PC-3 (cell line): ENCODE results near the gene CEMP1. TPM values are rescaled to one million over a fixed set of nuclear protein-coding genes. Genes with fewer than 3 reads are reported as not detected.

ENCODE experiments used
- ATAC-seq: fragments of 200-7000 bp; cut with Tn5 transposase; 2 replicates; pipeline ENCODE4 v1.9.1; 2020; ENCODE audit warnings: mild to moderate bottlenecking, moderate library complexity
- BruUV-seq: library from RNA; stranded (reverse); fragments of 400-500 nt; replicated peaks from 2 replicates; lab custom pipeline; 2021; lab: Mats Ljungman, UMichigan
- CTCF ChIA-PET: fragments of 300-600 bp; sonication (Branson Sonifier 250); formaldehyde crosslinking; loops from one replicate; lab custom pipeline; 2022; ENCODE audit warnings: antibody characterized with exemption; lab: Charles Lee
- POLR2A ChIA-PET: fragments of 300-600 bp; sonication (Branson Sonifier 250); formaldehyde crosslinking; loops from one replicate; lab custom pipeline; 2022; ENCODE audit warnings: antibody characterized with exemption; ENCODE audit not compliant: unreplicated experiment; lab: Charles Lee
- DNase-seq: peaks from one replicate; pipeline ENCODE4 v3.0.0-alpha.2; 2015
- H2AFZ ChIP-seq: fragments of 300-600 bp; sonication (generic); 2 replicates; pipeline ENCODE4 v1.6.0; 2016; ENCODE audit warnings: antibody characterized with exemption, low read length
- H3F3A ChIP-seq: fragments of 300-600 bp; sonication (generic); one replicate; pipeline ENCODE4 v1.6.0; 2017; ENCODE audit warnings: antibody characterized with exemption, low read length, control low read depth, mild to moderate bottlenecking; ENCODE audit not compliant: unreplicated experiment
- H3K27ac ChIP-seq: fragments of 300-600 bp; sonication (generic); 2 replicates; pipeline ENCODE4 v1.5.1; 2016; ENCODE audit warnings: mild to moderate bottlenecking, low read length
- H3K27me3 ChIP-seq: fragments of 300-600 bp; sonication (generic); 2 replicates; pipeline ENCODE4 v1.6.1; 2016; ENCODE audit warnings: low read length, mixed read lengths
- H3K36me3 ChIP-seq: fragments of 300-600 bp; sonication (generic); 2 replicates; pipeline ENCODE4 v1.6.1; 2016; ENCODE audit warnings: low read depth, mixed run types, low read length, mixed read lengths
- H3K4me1 ChIP-seq: fragments of 300-600 bp; sonication (generic); 2 replicates; pipeline ENCODE4 v1.5.1; 2016; ENCODE audit warnings: low read length; ENCODE audit not compliant: insufficient read depth
- H3K4me2 ChIP-seq: fragments of 300-600 bp; sonication (generic); 2 replicates; pipeline ENCODE4 v1.6.0; 2016; ENCODE audit warnings: low read length
- H3K4me3 ChIP-seq: fragments of 300-600 bp; sonication (generic); 2 replicates; pipeline ENCODE4 v1.5.1; 2016; ENCODE audit warnings: mild to moderate bottlenecking, low read length, mixed read lengths
- H3K79me2 ChIP-seq: fragments of 300-600 bp; sonication (generic); 2 replicates; pipeline ENCODE4 v1.6.1; 2017; ENCODE audit warnings: low read length, mixed read lengths
- H3K9ac ChIP-seq: fragments of 300-600 bp; sonication (generic); 2 replicates; pipeline ENCODE4 v1.6.0; 2016; ENCODE audit warnings: mild to moderate bottlenecking, low read length
- H3K9me2 ChIP-seq: fragments of 300-600 bp; sonication (generic); replicated peaks from 2 replicates; pipeline ENCODE4 v1.6.1; 2016; ENCODE audit warnings: mixed run types, low read length, mixed read lengths
- H3K9me3 ChIP-seq: fragments of 300-600 bp; sonication (generic); 2 replicates; pipeline ENCODE4 v1.6.1; 2016; ENCODE audit warnings: low read length, mixed read lengths
- H4K20me1 ChIP-seq: fragments of 300-600 bp; sonication (generic); 2 replicates; pipeline ENCODE4 v1.6.1; 2016; ENCODE audit warnings: low read length, mixed read lengths
- CTCF ChIP-seq: fragments of 300-600 bp; sonication (generic); conservative IDR thresholded peaks from 2 replicates; pipeline ENCODE4 v1.5.1; 2017; ENCODE audit warnings: antibody characterized with exemption, low read depth, mild to moderate bottlenecking, low read length
- EZH2 ChIP-seq: fragments of 300-600 bp; sonication (generic); IDR thresholded peaks from one replicate; pipeline ENCODE4 v1.6.1; 2017; ENCODE audit warnings: antibody characterized with exemption, mild to moderate bottlenecking, low read length; ENCODE audit not compliant: unreplicated experiment
- EZH2phosphoT487 ChIP-seq: fragments of 300-600 bp; sonication (generic); IDR thresholded peaks from 2 replicates; pipeline ENCODE4 v1.6.1; 2018; ENCODE audit warnings: mild to moderate bottlenecking, antibody characterized with exemption, low read length, borderline replicate concordance
- intact Hi-C: fragments of 100-400 bp; cut with micrococcal nuclease; formaldehyde crosslinking; loops from 2 replicates; pipeline ENCODE4 v1.9.0; 2023
- total RNA-seq: library from RNA; depleted of rRNA; stranded (reverse); fragments of >200 nt; gene quantifications from 2 replicates; pipeline ENCODE4 v1.2.3, GENCODE V29; 2014

Gene CEMP1
- total RNA-seq, 1 experiment from 2014 or later, result not detected

GRCh38 chr16:2517954-2518605 is 13.1 kb downstream of the CEMP1 start:
- H3K9me2 ChIP-seq, result no peaks in the 10 kb centered on the region
- H3K27me3 ChIP-seq, result no peaks in the 10 kb centered on the region
- peaks cover 40% of the 10 kb centered on the region for H4K20me1 ChIP-seq
- intact Hi-C loops, result no loop called here
- ATAC-seq (no peak), DNase-seq (no peak)
- H3K36me3 ChIP-seq, result no peaks in the 10 kb centered on the region
- no peak overlapping the region for H3K4me3 ChIP-seq
- CTCF ChIA-PET, result no interaction called here
- no peak overlapping the region for H3K9ac ChIP-seq
- TF ChIP-seq CTCF (no peak), EZH2 (no peak), EZH2phosphoT487 (no peak)
- H3K27ac ChIP-seq, result no peak overlapping the region
- POLR2A ChIA-PET, result no interaction called here
- no peaks in the 10 kb centered on the region for H3F3A ChIP-seq
- H3K4me2 ChIP-seq, result no peak overlapping the region
- no peaks in the 10 kb centered on the region for H3K9me3 ChIP-seq
- no TSS peak for BruUV-seq
- H3K4me1 ChIP-seq, result peaks cover 34% of the 10 kb centered on the region
- H3K79me2 ChIP-seq, result peaks cover 74% of the 10 kb centered on the region
- no peak overlapping the region for H2AFZ ChIP-seq

- CTCF ChIA-PET, result no interaction called here
- no peak for ATAC-seq
- peaks cover 40% of the 10 kb centered on the region for H4K20me1 ChIP-seq
Observed at GRCh38 chr16:2516391-2517240, 14.6 kb downstream of the CEMP1 start.

More at GRCh38 chr16:2516391-2517240, 14.6 kb downstream of the CEMP1 start:
- Histone ChIP-seq H3K4me3 (no peak overlapping the region), H3K36me3 (no peaks in the 10 kb centered on the region), H2AFZ (no peak overlapping the region), H3K27ac (no peak overlapping the region), H3K9me2 (no peaks in the 10 kb centered on the region), H3K9ac (no peak overlapping the region), H3K9me3 (no peaks in the 10 kb centered on the region), H3K27me3 (no peaks in the 10 kb centered on the region), H3K79me2 (peaks cover 68% of the 10 kb centered on the region), H3K4me2 (peak overlapping the region; percentile 99; the same call in 1 of the 2 replicates), H3K4me1 (peaks cover 34% of the 10 kb centered on the region), H3F3A (no peaks in the 10 kb centered on the region)
- intact Hi-C loops, result no loop called here
- TF ChIP-seq EZH2 (no peak), CTCF (no peak), EZH2phosphoT487 (no peak)
- DNase-seq, result no peak
- no TSS peak for BruUV-seq
- POLR2A ChIA-PET, result no interaction called here
